Ishikawa (cell line): ENCODE measurements around the gene FOXJ3.

Source experiments
- MAX ChIP-seq: IDR thresholded peaks from 2 replicates; pipeline ENCODE4 v1.6.1; 2012
- YY1 ChIP-seq: IDR thresholded peaks from 2 replicates; pipeline ENCODE4 v1.6.1; 2012; ENCODE audit warnings: low read depth

- TF ChIP-seq YY1 (no peak), MAX (no peak)
These were observed 1.3 kb downstream of the FOXJ3 start for GRCh38 chr1:42333662-42334239.
